HG02798 (cell line): Measurements from ENCODE around the gene FXYD7.
"Not testable (repeated sequence)": the region's sequence is repeated elsewhere in the genome, so short reads cannot be mapped to it uniquely, and the experiment has no call there.

Experiments used
- ATAC-seq: cut with Tn5 transposase; IDR thresholded peaks from one replicate; pipeline ENCODE4 v1.9.1; 2021; ENCODE audit warnings: mild to moderate bottlenecking; ENCODE audit not compliant: unreplicated experiment, poor library complexity

Gene FXYD7

DNA sequence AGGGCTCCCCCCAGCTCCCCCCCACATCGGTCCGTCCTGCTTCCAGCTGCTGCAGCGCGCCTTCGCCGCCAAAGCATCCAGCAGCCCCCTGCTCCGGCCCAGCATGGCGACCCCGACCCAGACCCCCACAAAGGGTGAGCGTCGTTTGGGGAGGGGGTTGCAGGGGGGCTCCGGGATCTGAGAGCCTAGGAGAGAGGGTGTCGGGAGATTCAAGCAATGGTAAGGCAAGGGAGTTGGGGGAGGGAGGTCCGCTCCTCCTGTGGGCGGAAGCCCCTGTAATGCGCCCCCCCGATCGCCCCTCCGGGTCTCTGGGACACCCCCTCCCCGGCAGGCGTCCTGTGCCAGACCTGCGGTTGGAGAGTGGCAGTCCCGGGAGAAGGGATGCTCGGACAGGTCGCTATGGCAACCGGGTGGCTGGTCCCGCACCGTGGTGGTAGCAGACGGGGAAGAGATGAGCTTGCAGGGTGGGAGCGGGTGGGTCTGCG, at the start of gene FXYD7:
FXYD7 (plus strand) TSS at position 25 of the 485 bp plus-strand sequence; CDS start at position 104, 79 bp downstream.
- no peak for ATAC-seq

GRCh38 chr19:35093430-35093829, 49.6 kb upstream of the FXYD7 start:
- no peak for ATAC-seq

DNA sequence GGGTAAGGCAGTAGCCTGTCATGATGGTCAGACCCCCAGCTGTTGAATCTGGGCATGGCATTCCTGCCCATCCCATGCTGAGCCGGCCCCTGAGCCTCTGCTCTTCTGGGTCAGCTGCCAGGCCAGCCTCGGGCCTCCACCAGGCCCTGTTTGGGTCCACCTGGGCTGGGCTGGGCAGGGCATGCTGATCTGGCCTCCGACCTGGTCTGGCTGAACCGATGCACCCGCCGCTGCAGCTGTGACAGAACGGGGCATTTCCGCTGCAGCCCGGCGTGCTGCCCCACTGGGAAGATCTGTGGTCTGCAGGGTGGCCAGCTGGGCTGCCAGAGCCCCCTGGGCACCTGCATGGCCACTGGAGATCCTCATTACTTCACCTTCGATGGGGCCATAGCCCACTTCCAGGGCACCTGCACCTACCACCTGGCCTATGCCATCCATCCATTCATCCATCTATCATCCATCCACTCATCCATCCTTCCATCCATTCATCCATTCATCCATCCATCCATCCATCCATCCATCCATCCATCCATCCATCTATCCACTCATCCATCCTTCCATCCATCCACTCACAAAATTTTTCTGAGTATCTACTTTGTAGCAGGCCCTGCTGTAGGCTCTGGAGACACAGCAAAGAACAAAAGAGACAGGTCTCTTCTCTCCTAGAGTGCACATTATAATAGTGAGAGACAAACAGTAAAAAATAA, 49.0 kb upstream of the FXYD7 start:
- no peak for ATAC-seq

- no peak for ATAC-seq
Measured at GRCh38 chr19:35094656-35095055, 48.4 kb upstream of the FXYD7 start.

GRCh38 chr19:35095667-35096368, 47.2 kb upstream of the FXYD7 start:
- no peak for ATAC-seq

DNA sequence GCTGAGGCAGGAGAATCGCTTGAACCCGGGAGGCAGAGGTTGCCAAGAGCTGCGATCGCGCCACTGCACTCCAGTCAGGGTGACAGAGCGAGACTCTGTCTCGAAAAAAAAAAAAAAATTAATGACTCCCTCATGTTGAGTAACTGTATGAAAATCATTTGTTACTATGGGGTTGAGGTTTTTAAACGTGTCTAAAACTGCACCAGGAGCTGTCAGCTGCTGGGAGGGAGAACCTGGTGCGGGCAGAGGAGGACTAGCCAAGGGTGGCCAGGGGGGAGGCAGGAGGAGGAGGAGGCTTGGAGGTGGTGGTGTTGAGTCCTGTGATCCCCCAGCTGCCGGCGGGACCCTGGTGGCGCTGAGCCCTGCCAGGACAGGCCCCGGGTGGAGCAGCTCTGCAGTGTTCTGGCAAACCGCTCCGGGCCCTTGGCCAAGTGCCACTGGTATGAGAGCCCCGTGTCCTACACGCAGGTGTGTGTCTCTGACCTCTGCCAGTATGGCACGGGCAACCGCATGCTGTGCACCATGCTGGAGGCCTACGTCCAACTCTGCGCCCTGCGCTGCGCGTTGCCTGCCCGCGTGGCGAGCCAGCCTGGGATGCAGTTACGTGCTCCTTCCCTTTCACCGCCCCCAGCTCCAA, 44.5 kb upstream of the FXYD7 start:
- ATAC-seq: no peak

- ATAC-seq: no peak
Measured at GRCh38 chr19:35099155-35099896, 43.7 kb upstream of the FXYD7 start.

DNA sequence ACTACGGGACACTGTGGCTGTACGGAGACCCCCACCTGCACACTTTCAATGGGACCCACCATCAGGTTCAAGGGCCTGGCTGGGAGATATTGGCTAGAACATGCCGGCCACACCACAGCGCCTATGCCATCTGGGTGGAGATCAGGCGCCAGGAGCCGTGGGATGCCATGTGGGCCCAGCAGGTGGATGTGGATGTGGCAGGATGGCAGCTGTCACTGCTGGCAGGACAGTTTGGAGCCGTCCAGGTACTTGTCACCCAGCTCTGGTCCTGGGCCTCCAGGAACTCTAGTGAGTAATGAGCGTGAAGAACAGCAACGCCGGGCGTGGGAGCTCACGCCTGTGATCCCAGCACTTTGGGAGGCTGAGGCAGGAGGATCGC, 43.2 kb upstream of the FXYD7 start:
- ATAC-seq: no peak

- ATAC-seq: no peak
Measured at GRCh38 chr19:35100588-35101533, 42.2 kb upstream of the FXYD7 start.

- ATAC-seq: not testable (repeated sequence)
Measured at GRCh38 chr19:35101949-35102348, 41.1 kb upstream of the FXYD7 start.

DNA sequence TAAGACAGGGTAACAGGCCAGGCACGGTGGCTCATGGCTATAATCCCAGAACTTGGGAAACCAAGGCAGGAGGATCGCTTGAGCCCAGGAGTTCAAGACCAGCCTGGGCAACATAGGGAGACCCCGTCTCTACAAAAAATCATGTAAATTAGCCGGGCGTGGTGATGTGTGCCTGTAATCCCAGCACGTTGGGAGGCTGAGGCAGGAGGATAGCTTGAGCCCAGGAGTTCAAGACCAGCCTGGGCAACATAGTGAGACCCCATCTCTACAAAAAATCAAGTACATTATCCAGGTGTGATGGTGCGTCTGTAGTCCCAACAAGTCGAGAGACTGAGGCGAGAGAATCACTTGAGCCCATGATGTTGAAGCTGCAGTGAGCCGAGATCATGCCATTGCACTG, 39.4 kb upstream of the FXYD7 start:
- ATAC-seq: not testable (repeated sequence)

DNA sequence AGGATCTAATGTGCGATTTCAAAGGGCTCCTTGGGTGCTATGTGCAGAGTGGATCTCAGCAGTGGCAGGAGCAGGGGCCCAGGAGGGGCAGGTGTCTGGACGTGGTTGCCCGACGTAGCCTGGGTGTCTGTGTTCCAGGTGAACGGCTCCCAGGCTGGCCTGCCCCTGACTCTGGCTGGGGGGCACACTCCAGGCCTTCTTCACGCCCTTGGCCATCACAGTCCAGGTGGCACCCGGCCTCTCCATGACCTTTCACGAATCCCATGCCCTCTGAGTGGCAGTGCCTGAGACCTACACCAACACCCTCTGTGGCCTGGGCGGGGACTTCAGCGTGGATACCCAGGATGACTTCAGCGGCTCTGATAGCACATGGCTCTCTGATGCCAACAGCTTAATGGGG, 38.7 kb upstream of the FXYD7 start:
- ATAC-seq: no peak

- ATAC-seq: no peak
Measured at GRCh38 chr19:35105047-35105410, 38.0 kb upstream of the FXYD7 start.

GRCh38 chr19:35105411-35106290, 37.4 kb upstream of the FXYD7 start:
- ATAC-seq: no peak

DNA sequence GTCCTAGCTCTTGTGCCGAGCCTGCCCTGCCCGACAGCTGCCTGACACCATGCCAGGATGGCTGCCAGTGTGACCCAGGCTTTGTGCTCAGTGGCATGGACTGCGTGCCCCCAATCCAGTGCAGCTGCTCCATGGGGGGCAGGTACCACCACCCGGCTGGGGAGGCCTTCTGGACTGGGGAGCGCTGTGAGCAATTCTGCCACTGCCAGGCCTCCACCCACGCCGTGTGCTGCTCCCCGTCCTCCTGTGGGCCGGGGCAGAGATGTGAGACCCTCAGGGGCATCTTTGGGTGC, 36.8 kb upstream of the FXYD7 start:
- ATAC-seq: no peak

GRCh38 chr19:35106898-35107541, 36.0 kb upstream of the FXYD7 start:
- no peak for ATAC-seq

- no peak for ATAC-seq
Measured at GRCh38 chr19:35107545-35107944, 35.5 kb upstream of the FXYD7 start.

DNA sequence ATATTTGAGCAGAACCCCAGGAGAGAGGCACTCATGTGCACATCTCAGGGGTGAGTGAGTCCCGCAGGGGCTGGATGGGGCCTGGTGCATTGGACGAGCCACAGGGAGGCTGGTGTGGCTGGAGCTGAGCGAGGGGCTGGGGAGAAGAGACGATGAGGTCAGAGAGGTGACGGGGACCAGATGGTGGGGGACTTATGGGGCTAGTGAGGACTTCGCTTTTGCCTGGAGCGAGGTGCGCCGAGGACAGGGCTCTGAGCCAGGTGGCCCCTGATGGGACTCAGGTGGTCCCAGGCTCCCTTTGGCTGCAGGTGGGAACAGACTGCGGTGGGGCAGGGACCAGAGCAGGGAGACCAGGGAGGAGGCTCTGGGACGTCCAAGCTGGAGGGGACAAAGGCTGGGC, 34.3 kb upstream of the FXYD7 start:
- ATAC-seq: no peak
